Ovary (tissue), 9 donors: Measurements from ENCODE around the gene ANO1. TPM values are rescaled to one million over a fixed set of nuclear protein-coding genes. Genes with fewer than 3 reads are reported as not detected.

ENCODE experiments used
- DNase-seq, 5 donors: peaks; one replicate each; pipeline ENCODE4 v3.0.0-alpha.2; 2019 to 2020
- H3K27ac ChIP-seq, 2 donors: fragments of 200-600 bp; one replicate each; pipeline versions ENCODE4 v1.5.1 to v1.8.0; 2019 to 2022
- H3K27me3 ChIP-seq: fragments of 200-600 bp; one replicate; pipeline ENCODE4 v1.8.0; 2022
- H3K36me3 ChIP-seq: fragments of 200-600 bp; sonication (generic); one replicate; pipeline ENCODE4 v1.5.1; 2019
- H3K4me1 ChIP-seq: one replicate; pipeline ENCODE4 v1.8.1; 2013; ENCODE audit warnings: mild to moderate bottlenecking, moderate library complexity; ENCODE audit not compliant: insufficient read depth
- H3K4me3 ChIP-seq: fragments of 200-600 bp; sonication (generic); one replicate; pipeline ENCODE4 v1.5.1; 2017
- H3K9me3 ChIP-seq, 2 donors: fragments of 200-600 bp in 1 of 2; sonication (generic) in 1 of 2; one replicate each; pipeline versions ENCODE4 v1.5.1 to v1.8.1; 2013 to 2019; ENCODE audit warnings: mild to moderate bottlenecking in 1 of 2, moderate library complexity in 1 of 2
- EP300 ChIP-seq: sonication (generic); formaldehyde crosslinking; IDR thresholded peaks from one replicate; pipeline ENCODE4 v1.6.1; 2017; ENCODE audit warnings: antibody characterized with exemption
- POLR2A ChIP-seq: fragments of 450-650 bp; IDR thresholded peaks from one replicate; pipeline ENCODE4 v1.6.1; 2017; ENCODE audit warnings: antibody characterized with exemption, mild to moderate bottlenecking, moderate library complexity
- WGBS, 3 donors: extraction: QIAGEN DNeasy Blood & Tissue Kit in 1 of 3; methylation state at CpG; one replicate each; pipeline versions ENCODE4 v1.1.5 to v1.1.7; 2013 to 2017; 5-methylcytosine and 5-hydroxymethylcytosine counted together
- intact Hi-C, 4 donors: fragments of 100-400 bp; cut with DNase I; formaldehyde crosslinking; loops; one replicate each; pipeline versions ENCODE4 v1.11.0 to v1.15.1; 2022 to 2023
- polyA plus RNA-seq, 2 donors: library from polyadenylated mRNA; stranded (reverse); fragments of 200-250 nt in 1 of 2; fragments of 350-450 nt in 1 of 2; fragmentation: Illumina TruSeq in 1 of 2; extraction: RNeasy Lipid Tissue Mini Kit (QIAGEN cat#74804) in 1 of 2; gene quantifications; one replicate each; pipeline ENCODE4 v1.2.3, GENCODE V29; 2013 to 2014
- total RNA-seq, 7 donors: library from RNA; depleted of rRNA in 2 of 7; stranded (reverse); fragments of >200 nt in 2 of 7; fragmentation: NEBNext Ultra II Directional in 3 of 7; extraction: Animal tissue kit (Norgen Biotek cat#: 25700) in 3 of 7; gene quantifications; one replicate each; pipeline versions ENCODE4 v1.1.0 to v1.2.4, GENCODE V29; 2016 to 2023
- TF ChIP-seq, protein P1 (sequence below), 3 donors: fragments of 450-650 bp in 2 of 3; fragments of 200-600 bp in 1 of 3; IDR thresholded peaks; one replicate each; pipeline versions ENCODE4 v1.5.1 to v1.8.0; 2016 to 2022; ENCODE audit warnings: antibody characterized with exemption in 3 of 3, mild to moderate bottlenecking in 1 of 3
- donor health status: DM: no; HTN: no; CAD: no; lungs with moderate emphysema.
- donor health status: DM: no; HTN: no; CAD: no.
- donor health status: Bipolar disorder and iron deficiency.
- donor health status: DM: yes; HTN: yes; CAD: no.
- donor health status: DM: no; HTN: no; CAD: no.
- donor health status: DM: yes; HTN: yes; CAD: no.

ANO1 gene
- total and polyA plus RNA-seq, 9 donors, result 1.7 to 59.1 (median 8.6) TPM

GRCh38 chr11:70070706-70071105 lies 7.4 kb upstream of the ANO1 start:
- TF ChIP-seq EP300, result no peak
- intact Hi-C loops, result no loop called here
- Histone ChIP-seq H3K36me3 (no peaks in the 10 kb centered on the region), H3K4me3 (no peak overlapping the region), H3K27me3 (no peaks in the 10 kb centered on the region), H3K27ac (no peak overlapping the region), H3K4me1 (no peaks in the 10 kb centered on the region), H3K9me3 (no peaks in the 10 kb centered on the region)
- WGBS, 3 donors, result 84 to 98% (median 88%) methylated on average over 9 of the region's 9 CpGs
- DNase-seq, result no peak

GRCh38 chr11:70071996-70072395 lies 6.1 kb upstream of the ANO1 start:
- H3K27me3 ChIP-seq, result no peaks in the 10 kb centered on the region
- TF ChIP-seq, protein P1, sequence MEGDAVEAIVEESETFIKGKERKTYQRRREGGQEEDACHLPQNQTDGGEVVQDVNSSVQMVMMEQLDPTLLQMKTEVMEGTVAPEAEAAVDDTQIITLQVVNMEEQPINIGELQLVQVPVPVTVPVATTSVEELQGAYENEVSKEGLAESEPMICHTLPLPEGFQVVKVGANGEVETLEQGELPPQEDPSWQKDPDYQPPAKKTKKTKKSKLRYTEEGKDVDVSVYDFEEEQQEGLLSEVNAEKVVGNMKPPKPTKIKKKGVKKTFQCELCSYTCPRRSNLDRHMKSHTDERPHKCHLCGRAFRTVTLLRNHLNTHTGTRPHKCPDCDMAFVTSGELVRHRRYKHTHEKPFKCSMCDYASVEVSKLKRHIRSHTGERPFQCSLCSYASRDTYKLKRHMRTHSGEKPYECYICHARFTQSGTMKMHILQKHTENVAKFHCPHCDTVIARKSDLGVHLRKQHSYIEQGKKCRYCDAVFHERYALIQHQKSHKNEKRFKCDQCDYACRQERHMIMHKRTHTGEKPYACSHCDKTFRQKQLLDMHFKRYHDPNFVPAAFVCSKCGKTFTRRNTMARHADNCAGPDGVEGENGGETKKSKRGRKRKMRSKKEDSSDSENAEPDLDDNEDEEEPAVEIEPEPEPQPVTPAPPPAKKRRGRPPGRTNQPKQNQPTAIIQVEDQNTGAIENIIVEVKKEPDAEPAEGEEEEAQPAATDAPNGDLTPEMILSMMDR (IDR thresholded peaks at IDR 0.05), result no peak
- no peak for TF ChIP-seq POLR2A
- TF ChIP-seq EP300, result no peak
- no peaks in the 10 kb centered on the region for H3K36me3 ChIP-seq
- H3K4me1 ChIP-seq, result no peaks in the 10 kb centered on the region
- no peaks in the 10 kb centered on the region for H3K9me3 ChIP-seq
- H3K27ac ChIP-seq, result no peak overlapping the region
- intact Hi-C loops, result no loop called here
- WGBS, 3 donors, result 85 to 88% (median 87%) methylated on average over 12 of the region's 12 CpGs
- no peak for DNase-seq
- no peak overlapping the region for H3K4me3 ChIP-seq

GRCh38 chr11:70072461-70072860 lies 5.7 kb upstream of the ANO1 start:
- Histone ChIP-seq H3K27ac (no peak overlapping the region), H3K9me3 (no peaks in the 10 kb centered on the region), H3K4me3 (no peak overlapping the region), H3K4me1 (no peaks in the 10 kb centered on the region), H3K36me3 (no peaks in the 10 kb centered on the region), H3K27me3 (no peaks in the 10 kb centered on the region)
- DNase-seq, result no peak
- 62 to 80% (median 75%) methylated on average over 12 of the region's 12 CpGs for WGBS, 3 donors
- TF ChIP-seq EP300, result no peak
- TF ChIP-seq, protein P1 (IDR thresholded peaks at IDR 0.05), result no peak
- TF ChIP-seq POLR2A, result no peak
- intact Hi-C loops, result no loop called here

DNA sequence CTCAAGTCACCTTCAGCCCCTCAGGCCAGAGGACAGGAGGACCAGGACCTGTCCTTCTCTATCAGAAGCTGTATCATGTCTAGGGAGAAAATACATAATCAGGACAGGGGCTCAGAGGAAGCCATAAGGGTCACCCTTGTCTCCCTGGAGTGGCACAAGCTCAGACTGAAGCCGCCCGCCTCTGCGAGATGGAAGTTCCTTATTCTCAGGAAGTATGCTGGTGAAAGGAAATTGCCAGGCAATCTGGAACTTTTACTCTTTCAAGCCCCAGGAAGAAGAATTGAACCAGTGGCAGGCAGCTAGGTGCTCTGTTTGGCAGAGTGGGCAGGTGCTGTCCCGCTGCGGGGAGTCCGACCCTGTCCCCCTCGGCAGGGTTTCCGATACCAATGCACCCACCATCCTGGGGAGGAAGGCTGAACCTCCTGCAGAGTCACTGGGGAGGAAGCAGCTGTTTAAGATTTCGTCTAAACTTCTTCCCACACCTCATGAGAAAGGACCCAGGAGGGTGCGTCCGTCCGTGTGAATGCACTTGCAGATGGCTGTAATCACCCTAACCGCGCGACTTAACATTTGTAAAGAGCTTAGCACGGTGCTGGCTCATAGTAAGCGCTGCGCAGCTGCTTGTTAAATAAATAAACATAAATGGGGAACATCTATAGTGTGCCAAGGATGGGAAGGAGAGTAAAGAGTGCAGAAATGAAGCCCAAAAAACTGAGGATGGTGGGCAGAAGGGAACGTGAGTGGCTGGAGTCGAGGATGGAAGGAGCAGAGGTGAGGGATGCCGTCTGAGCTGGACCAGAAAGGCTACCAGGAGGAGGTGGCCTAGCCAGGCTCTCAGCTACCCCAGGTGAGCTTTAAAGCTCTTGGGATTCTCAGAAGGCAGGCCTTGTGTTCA lies 5.0 kb upstream of the ANO1 start:
- H3K4me3 ChIP-seq, result no peak overlapping the region
- 27 to 48% (median 37%) methylated on average over 20 to 21 of the region's 21 CpGs for whole genome bisulfite sequencing, 3 donors
- no peaks in the 10 kb centered on the region for H3K4me1 ChIP-seq
- H3K27me3 ChIP-seq, result no peaks in the 10 kb centered on the region
- H3K27ac ChIP-seq, result no peak overlapping the region
- DNase-seq, result no peak
- H3K9me3 ChIP-seq, result no peaks in the 10 kb centered on the region
- intact Hi-C loops, result no loop called here
- TF ChIP-seq EP300 (no peak), POLR2A (no peak)
- TF ChIP-seq, protein P1 (IDR thresholded peaks at IDR 0.05), result no peak
- H3K36me3 ChIP-seq, result no peaks in the 10 kb centered on the region

DNA sequence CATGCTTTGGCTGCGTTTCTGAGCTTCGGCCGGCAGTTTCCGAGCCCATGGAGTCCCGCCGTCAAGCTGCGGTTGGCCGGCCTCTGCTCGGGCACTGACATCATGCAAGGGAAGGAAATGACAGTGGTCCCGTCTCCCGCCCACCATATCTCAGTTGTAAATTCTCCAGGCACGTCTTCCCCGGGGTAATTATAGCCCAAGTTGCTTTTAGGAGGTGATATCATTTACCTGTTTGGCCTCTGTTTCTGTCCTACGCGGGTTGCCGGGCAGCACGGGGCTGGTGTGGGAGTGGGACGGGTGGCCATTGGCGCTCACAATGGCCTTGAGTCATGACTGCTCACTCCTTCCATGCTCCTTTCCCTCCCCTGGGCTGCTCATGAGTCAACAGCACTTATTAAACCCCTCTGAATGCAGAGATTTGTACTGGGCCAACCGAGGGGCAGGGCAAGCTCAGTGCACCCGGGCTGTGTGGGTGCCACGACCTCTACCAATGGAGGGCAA lies 4.2 kb upstream of the ANO1 start:
- H3K4me1 ChIP-seq, result no peaks in the 10 kb centered on the region
- intact Hi-C loops, result no loop called here
- DNase-seq, result no peak
- H3K27ac ChIP-seq, result no peak overlapping the region
- TF ChIP-seq, protein P1 (IDR thresholded peaks at IDR 0.05), result no peak
- no peak for TF ChIP-seq EP300
- no peak for TF ChIP-seq POLR2A
- H3K27me3 ChIP-seq, result no peaks in the 10 kb centered on the region
- H3K9me3 ChIP-seq, result no peaks in the 10 kb centered on the region
- H3K36me3 ChIP-seq, result no peaks in the 10 kb centered on the region
- WGBS, 3 donors, result 25 to 48% (median 39%) methylated on average over 22 of the region's 22 CpGs
- H3K4me3 ChIP-seq, result no peak overlapping the region
